ENCODE results near the gene CDHR3.
A peak's percentile ranks its signal among the peaks of the same experiment; 100 is the strongest.
"Not testable (repeated sequence)": the region's sequence is repeated elsewhere in the genome, so short reads cannot be mapped to it uniquely, and the experiment has no call there.

CDHR3 gene

DNA sequence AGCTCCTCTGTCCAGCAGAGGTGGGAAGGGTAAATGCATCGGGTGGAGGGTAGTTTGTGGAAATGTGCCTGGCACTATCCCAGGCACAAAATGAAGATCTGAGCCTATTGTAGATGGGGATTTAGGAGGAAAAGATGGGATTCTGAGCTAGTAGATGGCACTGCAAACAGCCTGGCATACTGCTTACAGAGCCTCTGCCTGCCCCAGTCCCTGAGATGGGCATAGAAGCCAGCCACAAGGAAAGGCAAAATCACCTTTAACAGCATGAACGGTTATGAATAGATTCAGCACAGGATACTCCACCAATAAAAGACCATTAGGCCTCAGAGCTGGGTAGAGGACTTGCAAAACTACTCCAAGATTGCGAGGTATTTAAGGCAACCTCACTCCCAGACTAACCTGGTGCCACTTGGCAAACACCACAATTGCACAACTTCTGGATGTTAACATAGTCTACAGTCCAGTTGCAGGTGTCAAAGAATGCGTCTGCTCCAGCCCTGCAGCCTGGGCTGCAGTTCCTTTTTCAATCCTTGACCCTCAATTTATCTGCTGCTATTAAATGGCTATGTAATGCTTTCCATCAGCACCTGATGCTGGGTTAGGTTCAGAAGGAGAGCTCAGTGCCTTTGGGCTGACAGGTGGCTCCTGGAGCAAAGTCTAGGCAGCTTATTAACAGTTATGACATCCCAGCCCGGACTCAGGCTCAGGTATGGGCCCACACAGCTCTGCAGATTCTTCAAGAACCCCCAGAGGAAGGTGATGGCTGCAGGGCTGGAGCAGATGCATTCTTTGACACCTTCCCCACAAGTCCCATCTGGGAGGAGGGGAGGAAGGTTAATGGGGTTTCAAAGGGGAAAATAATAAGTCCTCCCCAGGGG lies 34.0 kb downstream of the CDHR3 start:
- H3K9me3 ChIP-seq (ENCODE audit: control insufficient read depth, low read length): no peaks in the 10 kb centered on the region
- no peaks in the 10 kb centered on the region for H3K4me1 ChIP-seq (ENCODE audit: control insufficient read depth, insufficient read depth, low read length, poor library complexity, severe bottlenecking)
- no peak overlapping the region for H3K4me3 ChIP-seq (ENCODE audit: extremely low read depth, insufficient read depth, low read length, poor library complexity, severe bottlenecking)
- WGBS, 2 experiments (ENCODE audit: insufficient coverage in 2 of 2): 97 to 100% methylated on average over 3 of the region's 5 CpGs
- H3K36me3 ChIP-seq (ENCODE audit: control insufficient read depth, insufficient read depth, low read length): no peaks in the 10 kb centered on the region
- H3K27ac ChIP-seq (ENCODE audit: low read depth, low read length, severe bottlenecking): no peak overlapping the region

GRCh38 chr7:105999256-105999655 lies 36.2 kb downstream of the CDHR3 start:
- Histone ChIP-seq H3K9me3 (ENCODE audit: control insufficient read depth, low read length) (no peaks in the 10 kb centered on the region), H3K4me3 (ENCODE audit: extremely low read depth, insufficient read depth, low read length, poor library complexity, severe bottlenecking) (no peak overlapping the region), H3K4me1 (ENCODE audit: control insufficient read depth, insufficient read depth, low read length, poor library complexity, severe bottlenecking) (no peaks in the 10 kb centered on the region), H3K36me3 (ENCODE audit: control insufficient read depth, insufficient read depth, low read length) (no peaks in the 10 kb centered on the region), H3K27ac (ENCODE audit: low read depth, low read length, severe bottlenecking) (no peak overlapping the region)
- 75 to 80% methylated on average over 1 to 3 of the region's 5 CpGs for WGBS, 2 experiments (ENCODE audit: insufficient coverage in 2 of 2)

DNA sequence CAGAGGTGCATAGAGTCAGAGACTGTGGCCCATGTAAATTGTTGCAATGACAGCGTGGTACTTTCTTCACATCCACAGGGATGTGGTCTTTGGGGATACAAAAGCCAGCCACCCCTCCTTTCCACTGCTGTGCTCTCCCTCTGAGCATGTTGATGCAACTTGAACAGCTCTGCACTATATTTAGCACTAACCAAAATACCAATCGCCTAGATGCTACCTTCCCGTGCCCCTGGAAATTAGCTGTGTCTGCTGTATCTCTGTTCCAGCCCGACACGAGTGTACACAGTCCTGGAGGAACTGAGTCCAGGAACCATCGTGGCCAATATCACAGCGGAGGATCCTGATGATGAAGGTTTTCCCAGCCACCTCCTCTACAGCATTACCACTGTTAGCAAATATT lies 38.1 kb downstream of the CDHR3 start:
- H3K27ac ChIP-seq (ENCODE audit: low read depth, low read length, severe bottlenecking): no peak overlapping the region
- WGBS, 2 experiments (ENCODE audit: insufficient coverage in 2 of 2): 86 to 93% methylated on average over 6 to 7 of the region's 7 CpGs
- no peaks in the 10 kb centered on the region for H3K4me1 ChIP-seq (ENCODE audit: control insufficient read depth, insufficient read depth, low read length, poor library complexity, severe bottlenecking)
- H3K36me3 ChIP-seq (ENCODE audit: control insufficient read depth, insufficient read depth, low read length): no peaks in the 10 kb centered on the region
- no peak overlapping the region for H3K4me3 ChIP-seq (ENCODE audit: extremely low read depth, insufficient read depth, low read length, poor library complexity, severe bottlenecking)
- no peaks in the 10 kb centered on the region for H3K9me3 ChIP-seq (ENCODE audit: control insufficient read depth, low read length)

DNA sequence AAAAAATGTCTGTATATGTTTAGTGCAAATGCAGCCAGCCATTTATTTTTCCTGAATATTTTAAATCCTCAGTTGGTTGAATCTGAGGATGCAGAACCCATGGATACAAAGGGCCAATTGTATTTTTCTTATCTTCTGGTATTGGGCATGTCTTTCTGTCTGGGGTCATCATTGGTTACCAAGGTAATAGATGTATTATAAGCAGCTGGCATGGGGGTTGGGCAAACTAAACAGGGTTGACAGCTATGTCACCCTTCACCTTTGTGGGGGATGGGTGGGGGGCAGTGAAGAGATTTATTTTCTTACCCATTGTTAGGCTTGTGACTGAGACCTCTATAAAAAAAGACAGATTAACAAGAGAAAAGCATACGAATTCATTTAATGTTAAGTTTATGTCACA lies 38.8 kb downstream of the CDHR3 start:
- WGBS, 2 experiments (ENCODE audit: insufficient coverage in 2 of 2): 78% methylated on average over 1 of the region's 1 CpG; no CpG with 5 or more reads in 1 of the 2 experiments
- Histone ChIP-seq H3K9me3 (ENCODE audit: control insufficient read depth, low read length) (peaks cover 1% of the 10 kb centered on the region), H3K4me1 (ENCODE audit: control insufficient read depth, insufficient read depth, low read length, poor library complexity, severe bottlenecking) (no peaks in the 10 kb centered on the region), H3K4me3 (ENCODE audit: extremely low read depth, insufficient read depth, low read length, poor library complexity, severe bottlenecking) (no peak overlapping the region), H3K36me3 (ENCODE audit: control insufficient read depth, insufficient read depth, low read length) (no peaks in the 10 kb centered on the region), H3K27ac (ENCODE audit: low read depth, low read length, severe bottlenecking) (no peak overlapping the region)

- H3K9me3 ChIP-seq (ENCODE audit: control insufficient read depth, low read length): peaks cover 8% of the 10 kb centered on the region
- 94% methylated on average over 4 to 5 of the region's 5 CpGs for WGBS, 2 experiments (ENCODE audit: insufficient coverage in 2 of 2)
- H3K4me1 ChIP-seq (ENCODE audit: control insufficient read depth, insufficient read depth, low read length, poor library complexity, severe bottlenecking): no peaks in the 10 kb centered on the region
- H3K4me3 ChIP-seq (ENCODE audit: extremely low read depth, insufficient read depth, low read length, poor library complexity, severe bottlenecking): no peak overlapping the region
- no peak overlapping the region for H3K27ac ChIP-seq (ENCODE audit: low read depth, low read length, severe bottlenecking)
- no peaks in the 10 kb centered on the region for H3K36me3 ChIP-seq (ENCODE audit: control insufficient read depth, insufficient read depth, low read length)
Measured at GRCh38 chr7:106003525-106004064, 40.5 kb downstream of the CDHR3 start.

GRCh38 chr7:106006906-106007305 lies 43.8 kb downstream of the CDHR3 start:
- Histone ChIP-seq H3K4me1 (ENCODE audit: control insufficient read depth, insufficient read depth, low read length, poor library complexity, severe bottlenecking) (peaks cover 9% of the 10 kb centered on the region), H3K4me3 (ENCODE audit: extremely low read depth, insufficient read depth, low read length, poor library complexity, severe bottlenecking) (no peak overlapping the region), H3K9me3 (ENCODE audit: control insufficient read depth, low read length) (peaks cover 12% of the 10 kb centered on the region), H3K36me3 (ENCODE audit: control insufficient read depth, insufficient read depth, low read length) (no peaks in the 10 kb centered on the region), H3K27ac (ENCODE audit: low read depth, low read length, severe bottlenecking) (no peak overlapping the region)
- whole genome bisulfite sequencing, 2 experiments (ENCODE audit: insufficient coverage in 2 of 2): 90 to 94% methylated on average over 5 of the region's 5 CpGs

DNA sequence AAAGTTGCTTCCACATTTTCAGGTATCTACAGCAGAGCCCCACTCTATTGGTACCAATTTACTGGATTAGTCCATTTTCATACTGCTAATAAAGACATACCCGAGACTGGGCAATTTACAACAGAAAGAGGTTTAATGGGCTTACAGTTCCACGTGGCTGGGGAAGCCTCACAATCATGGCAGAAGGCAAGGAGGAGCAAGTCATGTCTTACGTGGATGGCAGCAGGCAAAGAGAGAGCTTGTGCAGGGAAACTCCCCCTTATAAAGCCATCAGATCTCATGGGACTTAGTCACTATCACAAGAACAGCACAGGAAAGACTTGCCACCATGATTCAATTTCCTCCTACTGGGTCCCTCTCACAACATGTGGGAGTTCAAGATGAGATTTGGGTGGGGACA lies 44.7 kb downstream of the CDHR3 start:
- H3K4me1 ChIP-seq (ENCODE audit: control insufficient read depth, insufficient read depth, low read length, poor library complexity, severe bottlenecking); H3K36me3 ChIP-seq (ENCODE audit: control insufficient read depth, insufficient read depth, low read length); H3K4me3 ChIP-seq (ENCODE audit: extremely low read depth, insufficient read depth, low read length, poor library complexity, severe bottlenecking); H3K27ac ChIP-seq (ENCODE audit: low read depth, low read length, severe bottlenecking): not testable (repeated sequence)
- H3K9me3 ChIP-seq (ENCODE audit: control insufficient read depth, low read length): peaks cover 12% of the 10 kb centered on the region
- 52 to 100% methylated on average over 2 of the region's 3 CpGs for WGBS, 2 experiments (ENCODE audit: insufficient coverage in 2 of 2)

DNA sequence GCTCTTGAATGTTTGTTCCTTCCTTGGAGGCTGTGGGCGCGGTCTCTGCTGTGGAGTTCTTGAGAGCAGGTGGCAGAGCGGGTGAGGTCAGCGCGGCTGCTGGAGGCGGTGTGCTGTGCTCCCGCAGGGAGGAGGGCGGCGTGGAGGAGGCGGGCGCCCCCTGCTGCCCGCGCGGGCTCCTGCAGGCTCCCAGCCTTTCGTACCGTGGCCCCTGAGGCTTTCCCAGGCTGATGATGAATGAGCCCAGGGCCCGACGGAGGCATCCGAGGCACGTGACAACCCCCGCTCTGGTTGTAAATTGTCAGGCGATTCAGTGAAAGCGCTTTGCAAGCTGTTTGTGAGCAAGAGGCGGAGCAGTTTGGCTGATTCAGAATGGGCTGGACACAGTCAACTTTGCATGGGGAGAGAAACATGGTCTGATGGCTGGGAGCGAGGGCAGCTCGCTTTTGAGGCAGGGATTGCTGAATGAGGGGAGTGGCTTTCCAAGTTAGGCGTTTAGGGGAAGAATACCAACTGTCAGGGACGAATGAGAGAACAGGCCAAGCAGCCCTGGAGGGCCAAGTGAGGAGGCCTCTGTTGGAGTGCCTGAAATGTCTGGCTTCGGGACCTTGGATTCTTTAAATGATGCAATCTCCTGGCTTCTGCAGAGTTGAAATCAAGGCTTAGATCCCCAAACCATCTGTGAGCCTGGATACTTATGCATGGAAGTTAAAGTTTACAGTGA lies 46.6 kb downstream of the CDHR3 start:
- H3K9me3 ChIP-seq (ENCODE audit: control insufficient read depth, low read length): peaks cover 12% of the 10 kb centered on the region
- WGBS, 2 experiments (ENCODE audit: insufficient coverage in 2 of 2): 7 to 8% methylated on average over 23 to 29 of the region's 29 CpGs
- peaks cover 9% of the 10 kb centered on the region for H3K4me1 ChIP-seq (ENCODE audit: control insufficient read depth, insufficient read depth, low read length, poor library complexity, severe bottlenecking)
- no peak overlapping the region for H3K4me3 ChIP-seq (ENCODE audit: extremely low read depth, insufficient read depth, low read length, poor library complexity, severe bottlenecking)
- no peaks in the 10 kb centered on the region for H3K36me3 ChIP-seq (ENCODE audit: control insufficient read depth, insufficient read depth, low read length)
- peak overlapping the region; percentile 95 for H3K27ac ChIP-seq (ENCODE audit: low read depth, low read length, severe bottlenecking)

GRCh38 chr7:106010331-106010730 lies 47.3 kb downstream of the CDHR3 start:
- WGBS, 2 experiments (ENCODE audit: insufficient coverage in 2 of 2): 76 to 84% methylated on average over 3 of the region's 3 CpGs
- H3K27ac ChIP-seq (ENCODE audit: low read depth, low read length, severe bottlenecking): peak overlapping the region; percentile 95
- H3K4me1 ChIP-seq (ENCODE audit: control insufficient read depth, insufficient read depth, low read length, poor library complexity, severe bottlenecking): peaks cover 9% of the 10 kb centered on the region
- H3K4me3 ChIP-seq (ENCODE audit: extremely low read depth, insufficient read depth, low read length, poor library complexity, severe bottlenecking): no peak overlapping the region
- H3K36me3 ChIP-seq (ENCODE audit: control insufficient read depth, insufficient read depth, low read length): no peaks in the 10 kb centered on the region
- peaks cover 12% of the 10 kb centered on the region for H3K9me3 ChIP-seq (ENCODE audit: control insufficient read depth, low read length)

DNA sequence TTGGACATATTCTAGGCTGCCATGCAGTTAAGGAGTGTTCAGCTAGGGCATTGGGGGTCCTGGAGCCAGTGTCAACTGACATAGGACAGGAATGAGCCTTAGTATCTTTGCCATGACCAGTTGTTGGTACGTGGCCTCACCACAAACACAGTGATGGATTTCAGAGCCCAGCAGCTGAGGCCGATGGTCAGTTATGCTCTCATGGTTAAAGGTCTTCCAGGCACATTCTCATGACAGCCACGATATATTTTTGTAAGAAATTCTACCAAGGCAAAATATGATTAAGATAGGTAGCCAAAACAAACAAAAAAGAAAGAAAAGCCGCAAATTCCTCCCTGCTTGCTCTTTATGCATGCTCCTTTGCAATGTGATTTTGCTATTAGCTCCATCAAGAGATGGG lies 47.8 kb downstream of the CDHR3 start:
- Histone ChIP-seq H3K27ac (ENCODE audit: low read depth, low read length, severe bottlenecking) (peak overlapping the region; percentile 95), H3K9me3 (ENCODE audit: control insufficient read depth, low read length) (peaks cover 12% of the 10 kb centered on the region), H3K4me1 (ENCODE audit: control insufficient read depth, insufficient read depth, low read length, poor library complexity, severe bottlenecking) (peaks cover 10% of the 10 kb centered on the region), H3K36me3 (ENCODE audit: control insufficient read depth, insufficient read depth, low read length) (no peaks in the 10 kb centered on the region), H3K4me3 (ENCODE audit: extremely low read depth, insufficient read depth, low read length, poor library complexity, severe bottlenecking) (no peak overlapping the region)
- 93 to 100% methylated on average over 3 of the region's 4 CpGs for WGBS, 2 experiments (ENCODE audit: insufficient coverage in 2 of 2)

Data from mesodermal cell (in vitro differentiated cells).